GM10847 (cell line): ENCODE data around the gene MPPED1.

Experiments
- POLR2A ChIP-seq: IDR thresholded peaks from 2 replicates; pipeline ENCODE4 v1.6.1; 2011; ENCODE audit not compliant: insufficient read length; ENCODE audit errors: extremely low read depth

The MPPED1 gene

DNA sequence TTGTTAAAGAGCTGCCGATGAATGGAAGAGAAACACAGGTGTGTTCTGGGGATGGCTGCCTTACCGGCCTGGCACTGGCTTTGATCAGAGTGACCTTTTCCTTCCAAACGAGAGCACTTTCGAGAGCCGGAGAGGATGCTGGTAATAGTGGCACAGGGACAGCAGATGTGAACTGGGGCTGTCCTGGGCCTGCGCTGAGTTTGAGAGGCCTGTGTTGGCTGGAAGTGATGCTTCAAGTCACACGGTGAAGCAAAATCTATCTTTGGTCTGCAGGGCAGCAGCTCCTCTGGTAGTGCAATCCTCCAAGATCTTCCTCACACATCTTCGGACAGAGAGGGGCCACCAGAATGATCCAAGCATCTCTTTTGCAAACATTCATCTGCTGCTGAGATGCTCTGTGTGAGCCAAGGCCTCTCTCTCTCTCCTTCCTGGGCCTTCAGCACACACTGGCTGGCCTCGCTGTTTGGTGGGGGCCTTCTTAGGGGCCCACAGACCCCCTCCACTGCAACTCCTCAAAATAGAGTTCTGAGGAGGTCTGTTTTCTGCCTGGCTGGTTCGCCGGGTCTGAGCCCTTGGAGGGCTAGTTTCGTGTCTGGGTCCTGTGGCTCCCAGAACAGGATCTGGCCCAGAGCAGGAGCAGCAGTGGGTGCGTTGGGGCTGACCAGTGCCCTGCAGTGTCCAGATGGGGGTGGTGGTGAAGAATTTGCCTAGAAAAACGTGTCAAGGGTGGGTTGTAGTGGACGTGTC lies 6.4 kb downstream of the MPPED1 start:
- no peak for TF ChIP-seq POLR2A

DNA sequence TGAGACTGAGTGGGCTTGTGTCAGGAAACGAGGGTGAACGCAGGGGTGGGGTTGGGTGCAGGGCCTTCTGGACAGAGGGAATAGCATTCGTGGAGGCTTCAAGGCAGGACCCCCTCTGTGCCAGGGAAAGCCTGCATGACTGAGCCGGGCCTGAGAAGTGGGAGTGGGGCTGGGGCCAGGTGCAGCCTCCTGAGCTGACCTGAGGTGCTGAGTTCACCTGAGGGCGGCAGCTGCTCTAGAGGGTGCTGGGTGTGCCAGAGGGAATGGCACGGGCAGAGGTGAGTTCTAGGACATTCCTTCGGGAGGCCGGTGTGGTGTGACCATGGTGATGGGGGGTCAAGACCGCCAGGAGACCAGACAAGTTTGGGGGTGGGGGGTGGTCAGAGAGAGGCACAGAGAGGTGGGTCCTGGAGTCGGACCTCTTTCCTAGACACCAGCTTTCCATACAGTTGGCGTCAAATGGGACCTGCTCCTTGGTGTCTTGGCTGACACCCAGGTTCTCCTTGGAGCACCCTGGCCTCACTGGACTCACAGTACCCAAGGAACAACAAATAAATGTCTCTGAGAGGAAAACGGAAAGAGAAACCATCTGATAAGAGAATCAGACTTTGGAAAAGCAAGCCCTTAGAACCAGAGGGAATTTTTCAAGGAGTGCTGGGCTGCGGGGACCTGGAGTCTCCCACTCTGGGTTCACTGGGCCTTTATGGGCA lies 7.7 kb downstream of the MPPED1 start:
- no peak for TF ChIP-seq POLR2A

DNA sequence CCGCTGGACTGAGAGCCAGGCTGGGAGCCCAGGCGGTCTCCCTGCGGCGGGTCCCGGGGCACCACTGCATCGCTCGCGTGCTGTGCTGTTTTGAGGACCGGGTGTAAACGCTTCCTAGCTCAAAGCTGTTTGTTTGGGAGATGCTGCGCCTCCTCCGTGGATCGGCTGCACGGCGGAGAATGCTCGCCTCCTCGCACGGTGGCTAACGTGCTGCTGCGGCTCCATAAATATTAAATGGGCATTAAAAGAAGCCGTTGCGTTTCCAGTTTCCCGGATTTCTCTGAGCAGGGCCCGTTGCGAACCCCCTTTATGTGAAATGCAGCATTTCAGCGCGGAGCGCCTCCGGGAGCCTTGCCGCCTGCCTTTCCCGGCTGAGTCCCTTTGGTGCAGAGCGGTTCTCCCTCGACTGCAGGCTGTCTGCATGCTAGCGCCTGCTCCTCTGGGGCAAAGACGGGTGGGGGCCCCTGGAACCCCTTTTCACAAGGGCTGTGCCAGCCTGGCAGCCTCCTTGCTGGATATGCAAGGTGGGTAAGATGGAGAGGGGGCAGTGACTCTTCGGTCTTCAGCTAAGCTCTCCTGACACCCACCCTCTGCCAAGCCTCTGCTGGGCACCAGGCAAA lies 9.3 kb downstream of the MPPED1 start:
- TF ChIP-seq POLR2A, result no peak

DNA sequence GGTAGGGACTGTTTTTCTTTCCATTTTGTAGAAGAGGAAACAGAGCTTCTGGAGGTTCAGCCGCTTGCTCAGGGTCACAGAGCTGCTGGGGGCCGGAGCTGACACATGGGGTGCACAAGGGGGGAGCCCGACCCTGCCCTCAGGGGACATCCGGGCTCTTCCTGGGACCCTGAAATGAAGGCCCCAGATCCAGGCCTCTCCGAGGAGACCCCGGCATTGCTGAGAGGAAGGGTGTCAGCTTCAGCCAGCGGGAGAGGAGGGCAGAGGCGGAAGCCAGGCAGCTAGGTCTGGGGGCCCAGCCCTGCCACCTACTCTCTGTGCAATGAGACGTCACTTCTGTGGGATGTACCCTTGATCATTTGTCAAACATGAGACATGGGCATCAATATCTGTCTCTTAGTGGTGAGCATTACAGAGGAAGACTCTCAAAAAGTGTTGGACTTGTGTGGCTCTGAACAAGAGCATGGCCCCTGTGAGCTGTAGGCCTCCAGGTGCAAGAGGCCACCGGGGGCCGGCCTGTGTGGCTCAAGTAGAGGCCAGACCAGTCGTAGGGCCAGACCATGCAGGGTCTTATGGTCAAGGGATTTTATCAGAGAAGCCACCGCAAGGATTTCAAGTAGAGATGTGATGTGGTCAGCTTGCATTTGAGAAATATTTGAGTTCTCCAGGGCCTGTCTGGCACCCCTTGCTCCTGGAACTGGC lies 10.3 kb downstream of the MPPED1 start:
- no peak for TF ChIP-seq POLR2A

DNA sequence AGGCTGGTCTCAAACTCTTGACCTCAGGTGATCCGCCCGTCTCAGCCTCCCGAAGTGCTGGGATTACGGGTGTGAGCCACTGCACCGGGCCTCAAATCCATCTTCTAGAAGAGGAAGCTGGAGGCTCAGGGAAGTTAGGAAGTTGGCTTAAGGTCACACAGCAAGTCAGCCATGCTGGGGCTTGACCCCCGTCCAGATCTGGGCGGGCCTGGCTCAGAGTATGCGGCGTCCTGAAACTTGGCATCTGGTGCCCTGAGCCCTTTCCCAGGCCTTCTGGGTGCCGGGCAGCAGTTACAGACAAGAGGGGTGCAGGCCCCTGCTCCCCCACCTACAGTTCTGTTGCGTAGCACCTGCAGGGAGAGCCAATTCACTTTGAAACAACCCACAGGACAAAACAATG lies 11.2 kb downstream of the MPPED1 start:
- TF ChIP-seq POLR2A, result no peak

DNA sequence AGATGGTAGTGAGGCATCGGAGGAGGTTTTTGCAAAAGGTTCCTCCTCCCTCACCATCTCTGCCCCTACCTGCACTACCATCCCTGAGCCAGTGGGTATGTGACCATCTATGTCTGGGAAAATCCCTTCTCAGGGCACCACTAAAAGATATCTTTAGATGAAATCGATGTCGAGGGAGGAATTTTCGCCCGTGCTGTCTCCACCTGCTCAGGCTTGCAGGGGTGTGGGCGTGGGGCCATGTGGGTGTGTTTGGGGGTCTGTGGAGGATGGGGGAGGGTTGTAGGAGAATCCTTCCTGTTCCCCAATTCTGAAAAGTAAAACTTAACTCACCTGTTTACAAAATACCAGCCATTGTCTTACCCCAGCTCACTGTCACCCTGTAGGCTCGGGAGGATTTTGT lies 12.4 kb downstream of the MPPED1 start:
- no peak for TF ChIP-seq POLR2A

DNA sequence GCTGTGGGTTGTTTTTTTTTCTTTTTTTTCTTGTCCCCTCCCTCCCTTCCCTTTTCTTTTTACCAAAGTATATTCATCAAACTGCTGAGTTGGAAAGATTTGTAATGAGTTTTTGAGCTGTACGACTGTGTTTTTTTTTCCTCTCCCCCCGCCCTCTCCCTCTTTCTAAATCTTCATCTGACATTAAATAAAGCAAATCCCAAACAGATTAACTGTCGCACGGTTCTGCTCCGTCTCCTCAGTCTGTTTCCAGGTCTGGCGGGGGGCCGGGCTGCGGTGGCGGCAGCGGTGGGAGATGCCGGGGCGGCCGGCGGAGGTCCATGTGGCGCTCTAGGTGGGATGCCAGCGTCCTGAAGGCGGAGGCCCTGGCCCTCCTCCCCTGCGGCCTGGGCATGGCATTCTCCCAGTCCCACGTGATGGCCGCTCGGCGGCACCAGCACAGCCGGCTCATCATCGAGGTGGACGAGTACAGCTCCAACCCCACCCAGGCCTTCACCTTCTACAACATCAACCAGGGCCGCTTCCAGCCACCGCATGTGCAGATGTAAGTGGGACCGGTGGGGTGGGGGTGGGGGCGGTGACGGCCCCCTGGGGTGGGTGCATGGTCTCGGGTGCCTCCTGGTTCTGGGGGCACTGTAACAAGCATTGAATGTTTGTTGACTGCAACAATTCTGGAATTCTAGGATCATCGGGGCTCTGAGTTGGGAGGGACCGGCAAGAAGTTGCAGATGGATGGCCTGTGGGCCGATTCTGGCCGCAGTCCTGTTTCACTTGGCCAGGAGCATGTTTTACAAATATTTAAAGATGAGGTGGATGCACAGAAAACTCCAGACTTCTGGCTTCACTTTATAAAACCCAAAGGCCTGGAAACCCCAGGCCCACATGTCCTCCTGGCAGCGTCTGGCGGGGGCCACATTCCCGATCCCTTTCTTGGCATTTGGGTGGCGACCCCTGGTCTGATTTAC lies 13.1 kb downstream of the MPPED1 start:
- TF ChIP-seq POLR2A, result no peak

DNA sequence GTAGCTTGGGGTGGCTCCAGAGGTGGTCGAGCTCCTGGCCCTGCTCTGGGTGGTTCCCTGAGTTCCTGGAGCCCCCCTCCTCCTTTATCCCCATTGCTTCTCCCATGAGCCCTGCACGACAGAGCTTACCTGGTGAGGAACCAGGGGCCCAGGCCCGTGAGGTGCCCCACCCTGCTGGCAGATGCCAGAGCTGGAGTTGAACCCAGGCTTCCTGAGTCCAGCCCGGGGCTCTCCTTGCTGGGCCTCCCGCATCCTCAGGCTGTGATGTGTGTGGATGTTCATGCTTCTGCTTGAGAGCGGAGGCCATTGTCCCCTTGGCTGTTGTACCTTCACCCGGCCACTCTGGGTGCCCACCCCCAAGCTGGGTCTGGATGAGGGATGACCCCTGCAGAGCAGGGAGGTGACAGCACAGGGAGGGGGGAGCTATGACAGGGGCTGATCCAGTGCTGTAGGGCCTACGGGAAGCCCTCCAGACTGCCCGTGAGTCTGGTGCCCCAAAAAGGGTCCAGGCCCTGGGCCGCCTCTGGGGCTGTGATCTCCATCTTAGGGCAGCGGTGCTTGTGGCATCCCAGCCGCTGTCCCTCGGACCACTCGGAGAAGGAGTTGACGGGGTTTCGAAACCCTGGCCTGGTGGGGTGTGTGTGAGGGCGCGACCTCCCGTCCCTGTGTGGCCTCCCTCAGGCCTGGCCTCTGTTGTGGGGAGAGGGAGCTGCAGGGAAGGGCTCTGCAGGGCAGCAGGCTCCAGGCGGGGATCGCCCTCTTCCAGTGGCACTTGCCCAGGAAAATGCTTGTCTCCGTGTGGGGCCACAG lies 14.4 kb downstream of the MPPED1 start:
- TF ChIP-seq POLR2A, result no peak

DNA sequence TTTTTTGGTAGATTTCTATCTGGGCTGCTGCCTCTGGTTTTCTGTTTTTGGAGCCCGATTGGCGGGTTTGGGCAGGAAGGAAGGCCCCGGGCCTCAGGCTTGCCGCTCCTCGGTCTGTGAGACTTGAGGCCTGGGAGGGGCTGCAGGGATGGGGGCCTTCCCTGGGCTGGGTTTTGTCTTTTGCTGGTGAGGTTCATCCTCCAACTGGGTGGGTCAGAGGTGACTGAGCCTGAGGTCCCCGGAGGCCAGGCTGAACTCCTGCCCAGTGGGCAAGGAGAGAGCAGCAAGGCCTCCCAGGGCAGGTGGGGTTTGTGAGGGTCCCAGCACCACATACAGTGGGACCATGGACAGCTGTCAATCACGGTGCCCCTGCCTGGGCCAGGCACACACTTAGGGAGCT lies 15.0 kb downstream of the MPPED1 start:
- no peak for TF ChIP-seq POLR2A

DNA sequence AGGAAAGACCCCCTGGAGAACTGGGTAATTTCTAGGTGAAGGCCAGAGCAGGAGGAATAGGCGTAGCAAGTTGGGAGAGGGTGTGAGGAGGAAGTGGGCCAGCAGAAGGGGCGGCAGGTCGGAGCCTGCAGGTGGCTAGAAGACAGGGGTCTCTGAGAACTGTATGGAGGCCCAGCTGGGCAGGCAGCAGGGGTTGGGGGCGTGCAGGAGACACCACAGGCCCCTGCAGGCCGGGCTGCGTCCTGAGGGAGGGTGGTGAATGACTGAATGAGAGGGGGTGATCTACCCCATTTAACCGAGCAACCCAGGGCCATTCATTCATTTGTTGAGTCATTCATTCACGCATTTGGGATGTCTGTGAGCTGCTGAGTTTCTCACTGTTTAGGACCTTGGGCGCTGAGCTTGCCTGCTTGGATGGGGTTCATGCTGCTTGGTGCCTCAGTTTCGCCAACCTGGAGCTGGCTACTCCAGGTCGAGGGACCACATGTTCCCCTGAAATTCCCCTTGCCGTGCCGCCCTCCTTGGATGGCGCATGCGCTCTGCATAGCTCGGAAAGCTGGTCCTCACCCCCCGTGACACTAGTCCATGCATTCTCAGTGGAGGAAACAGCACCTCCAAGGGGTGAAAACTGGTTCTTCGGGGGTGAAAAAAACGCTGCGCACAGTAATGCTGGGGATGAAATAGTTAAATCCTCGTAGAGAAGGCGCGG lies 15.6 kb downstream of the MPPED1 start:
- TF ChIP-seq POLR2A, result no peak

DNA sequence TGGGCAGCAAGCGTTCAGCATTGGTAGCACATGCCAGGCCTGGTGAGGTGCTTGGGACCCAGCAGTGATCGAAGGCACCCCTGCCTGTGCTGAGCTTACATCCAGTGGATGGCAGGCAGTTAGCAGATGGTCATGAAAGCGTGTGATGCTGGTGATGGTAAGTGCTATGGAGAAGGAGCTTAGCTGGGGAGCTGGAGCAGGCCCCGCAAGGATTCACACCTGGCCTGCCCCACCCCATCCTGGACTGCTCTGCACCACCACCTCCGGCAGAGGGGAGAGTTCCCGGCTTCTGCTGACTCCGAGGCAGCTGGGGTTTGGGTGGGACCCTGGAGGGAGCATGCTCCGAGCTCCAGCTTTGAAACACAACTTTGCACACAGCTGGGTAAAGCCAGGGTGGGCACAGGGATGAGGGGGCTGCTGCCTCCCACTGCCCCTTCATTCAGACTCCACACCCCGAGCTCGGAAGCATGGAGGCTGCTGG lies 16.2 kb downstream of the MPPED1 start:
- TF ChIP-seq POLR2A, result no peak

DNA sequence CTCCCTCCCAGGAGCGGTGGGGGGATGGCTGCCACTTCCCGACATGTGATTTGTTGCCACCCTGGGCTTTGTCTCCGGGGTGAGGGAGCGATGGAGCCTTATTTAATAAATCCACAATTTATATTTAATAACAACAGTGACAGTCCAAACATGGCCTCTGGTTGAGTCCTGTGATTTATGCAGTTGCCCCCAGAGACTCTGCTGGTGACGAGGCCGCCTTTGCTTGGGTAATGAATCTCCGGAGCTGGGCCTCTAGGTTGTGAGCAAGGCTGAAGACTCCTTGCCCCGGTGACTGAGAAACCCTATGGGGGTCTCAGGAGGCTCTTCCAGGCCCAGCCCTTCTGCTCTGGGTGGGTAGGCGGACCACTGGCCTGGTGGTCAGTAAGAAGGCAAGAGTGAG lies 16.7 kb downstream of the MPPED1 start:
- no peak for TF ChIP-seq POLR2A

DNA sequence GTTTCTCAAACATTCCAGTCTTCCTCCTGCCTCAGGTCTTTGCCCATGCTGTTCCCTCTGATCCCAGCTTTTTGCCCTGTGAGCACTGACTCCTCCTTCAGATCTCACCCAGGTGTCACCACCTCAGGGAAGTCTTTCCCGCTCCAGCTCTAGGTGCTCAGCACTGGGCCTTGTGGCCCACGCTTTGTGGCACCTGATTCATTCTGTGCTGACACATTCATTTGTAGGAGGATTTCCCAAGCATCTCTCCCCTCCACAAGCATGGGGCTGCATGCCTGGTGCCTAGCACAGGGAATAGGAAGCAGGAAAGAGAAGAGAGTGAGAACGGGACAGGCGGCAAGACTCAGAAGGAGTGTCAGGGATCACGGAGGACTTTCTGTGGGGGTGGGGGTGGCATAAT lies 17.6 kb downstream of the MPPED1 start:
- TF ChIP-seq POLR2A, result no peak
